SK-N-SH (cell line): ENCODE measurements around the gene FFAR2. TPM values are rescaled to one million over a fixed set of nuclear protein-coding genes. Genes with fewer than 3 reads are reported as not detected.

ENCODE experiments used
- CTCF ChIA-PET: fragments of 300-600, 350-600 bp; formaldehyde crosslinking; extraction: SDS; loops from one replicate; lab custom pipeline; 2021; lab: Yijun Ruan, JAX
- POLR2A ChIA-PET: fragments of 350-600 bp; sonication (Branson Sonifier 250); formaldehyde crosslinking; extraction: SDS; loops from one replicate; lab custom pipeline; 2020; ENCODE audit warnings: antibody characterized with exemption, inconsistent platforms; lab: Yijun Ruan, JAX
- DNase-seq: peaks from one replicate; pipeline ENCODE4 v3.0.0; 2012
- H2AFZ ChIP-seq: fragments of 200-600 bp; sonication (generic); 2 replicates; pipeline ENCODE4 v1.8.1; 2016; ENCODE audit warnings: antibody characterized with exemption, mild to moderate bottlenecking, low read depth
- H3F3A ChIP-seq: fragments of 200-600 bp; sonication (generic); replicated peaks from 2 replicates; pipeline ENCODE3; 2016; ENCODE audit warnings: antibody characterized with exemption, mild to moderate bottlenecking; ENCODE audit not compliant: insufficient read depth
- H3K27ac ChIP-seq, 2 experiments: fragments of 200-500 bp in 1 of 2; fragments of 200-600 bp in 1 of 2; sonication (Bioruptor generic) in 1 of 2; sonication (generic), shearing (Covaris generic) in 1 of 2; 2 replicates each; pipeline versions ENCODE4 v1.5.1 to v1.6.1; 2014 to 2016; ENCODE audit warnings: low read depth in 2 of 2, inconsistent platforms in 1 of 2, low read length in 1 of 2, mild to moderate bottlenecking in 1 of 2, mixed read lengths in 1 of 2
- H3K27me3 ChIP-seq: fragments of 200-600 bp; sonication (generic), shearing (Covaris generic); 2 replicates; pipeline ENCODE4 v1.6.1; 2016; ENCODE audit warnings: mixed run types; ENCODE audit not compliant: insufficient read depth
- H3K36me3 ChIP-seq, 2 experiments: fragments of 200-500 bp in 1 of 2; fragments of 200-600 bp in 1 of 2; sonication (Bioruptor generic) in 1 of 2; sonication (generic) in 1 of 2; replicated peaks in 1 of 2; 2 replicates each; pipeline versions ENCODE3 to v1.5.1; 2014 to 2016; ENCODE audit warnings: low read length in 1 of 2, mild to moderate bottlenecking in 1 of 2; ENCODE audit not compliant: insufficient read depth in 2 of 2, control insufficient read depth in 1 of 2
- H3K4me1 ChIP-seq, 2 experiments: fragments of 200-500 bp in 1 of 2; fragments of 200-600 bp in 1 of 2; sonication (Bioruptor generic) in 1 of 2; sonication (generic), shearing (Covaris generic) in 1 of 2; 2 replicates each; pipeline versions ENCODE4 v1.5.1 to v1.6.1; 2014 to 2016; ENCODE audit warnings: low read depth in 1 of 2, low read length in 1 of 2, mixed run types in 1 of 2; ENCODE audit not compliant: insufficient read depth in 2 of 2, control insufficient read depth in 1 of 2
- H3K4me2 ChIP-seq: fragments of 200-600 bp; sonication (generic), shearing (Covaris generic); 2 replicates; pipeline ENCODE4 v1.6.1; 2017; ENCODE audit warnings: mixed run types
- H3K4me3 ChIP-seq, 2 experiments: fragments of 200-500 bp in 1 of 2; fragments of 200-600 bp in 1 of 2; sonication (Bioruptor generic) in 1 of 2; sonication (generic), shearing (Covaris generic) in 1 of 2; 2 replicates each; pipeline versions ENCODE4 v1.5.1 to v1.8.1; 2014 to 2016; ENCODE audit warnings: low read depth in 2 of 2, inconsistent platforms in 1 of 2, low read length in 1 of 2, mild to moderate bottlenecking in 1 of 2, mixed read lengths in 1 of 2, moderate library complexity in 1 of 2
- H3K79me2 ChIP-seq: fragments of 200-600 bp; sonication (generic); 2 replicates; pipeline ENCODE4 v1.8.1; 2017; ENCODE audit warnings: mild to moderate bottlenecking; ENCODE audit not compliant: insufficient read depth
- H3K9ac ChIP-seq: fragments of 200-600 bp; sonication (generic); 2 replicates; pipeline ENCODE4 v1.6.1; 2017; ENCODE audit warnings: mixed run types
- H3K9me2 ChIP-seq: fragments of 200-600 bp; sonication (generic); 2 replicates; pipeline ENCODE4 v1.6.1; 2017; ENCODE audit warnings: mixed run types
- H3K9me3 ChIP-seq: fragments of 200-600 bp; sonication (generic); 2 replicates; pipeline ENCODE4 v1.6.1; 2017; ENCODE audit warnings: mixed run types, mild to moderate bottlenecking, moderate library complexity
- H4K20me1 ChIP-seq: fragments of 200-600 bp; sonication (generic); 2 replicates; pipeline ENCODE4 v1.6.1; 2017; ENCODE audit warnings: mild to moderate bottlenecking, mixed run types; ENCODE audit not compliant: insufficient read depth
- CTCF ChIP-seq: fragments of 200-600 bp; sonication (generic); IDR thresholded peaks from 2 replicates; pipeline ENCODE4 v1.6.1; 2017; ENCODE audit warnings: antibody characterized with exemption, mild to moderate bottlenecking, moderate library complexity
- EZH2phosphoT487 ChIP-seq: fragments of 200-600 bp; sonication (generic); IDR thresholded peaks from 2 replicates; pipeline ENCODE4 v1.6.1; 2017; ENCODE audit warnings: low read depth, mixed run types, mild to moderate bottlenecking, antibody characterized with exemption, moderate library complexity, borderline replicate concordance
- MXI1 ChIP-seq: IDR thresholded peaks from 2 replicates; pipeline ENCODE4 v1.6.1; 2012; ENCODE audit warnings: mild to moderate bottlenecking, low read depth, low read length, improper control_type of control experiment
- RAD21 ChIP-seq: IDR thresholded peaks from 2 replicates; pipeline ENCODE4 v1.6.1; 2012; ENCODE audit warnings: mild to moderate bottlenecking, low read length
- REST ChIP-seq: IDR thresholded peaks from 2 replicates; pipeline ENCODE4 v1.6.1; 2012; ENCODE audit warnings: mild to moderate bottlenecking, low read depth, low read length, moderate library complexity
- SMC3 ChIP-seq: IDR thresholded peaks from 2 replicates; pipeline ENCODE4 v1.6.1; 2012; ENCODE audit warnings: low read depth, low read length, improper control_type of control experiment
- TCF12 ChIP-seq: IDR thresholded peaks from 2 replicates; pipeline ENCODE4 v1.4.0; 2012
- TEAD4 ChIP-seq: IDR thresholded peaks from 2 replicates; pipeline ENCODE4 v1.4.0; 2012; ENCODE audit warnings: mild to moderate bottlenecking, borderline replicate concordance; ENCODE audit not compliant: insufficient read depth
- USF2 ChIP-seq: fragments of 150-350 bp; IDR thresholded peaks from 2 replicates; pipeline ENCODE4 v1.6.1; 2017; ENCODE audit warnings: antibody characterized with exemption, low read length, low read depth, borderline replicate concordance
- YY1 ChIP-seq: IDR thresholded peaks from 2 replicates; pipeline ENCODE4 v1.4.0; 2012; ENCODE audit warnings: low read depth, mild to moderate bottlenecking
- WGBS: methylation state at CpG from one replicate; pipeline ENCODE4 v1.1.6; 2017; ENCODE audit warnings: low lambda C conversion rate; 5-methylcytosine and 5-hydroxymethylcytosine counted together
- polyA plus RNA-seq, 3 experiments: library from polyadenylated mRNA; depleted of rRNA; stranded (reverse); fragments of >200 nt; gene quantifications; 2 replicates each; pipeline ENCODE4 v1.2.3, GENCODE V29; 2012

Gene FFAR2
- polyA plus RNA-seq, 1 of the 3 experiments (the other 2 are of a cell fraction) = not detected

- ChIA-PET POLR2A (no interaction called here), CTCF (interaction anchor here (1.0 to 8.1 kb wide), 3 partner anchors 13 to 139 kb away, joined by 3 to 127 read pairs (median 111); partner anchors contain the start of gene FFAR3)
- no peak overlapping the region for H3K9ac ChIP-seq
- no peaks in the 10 kb centered on the region for H3K9me3 ChIP-seq
- TF ChIP-seq EZH2phosphoT487 (no peak), MXI1 (no peak), TEAD4 (no peak), USF2 (no peak)
- no peaks in the 10 kb centered on the region for H3K79me2 ChIP-seq
- H3K27ac ChIP-seq = no peak overlapping the region
- no peak overlapping the region for H3K4me2 ChIP-seq
- H3K9me2 ChIP-seq = no peaks in the 10 kb centered on the region
- no peak overlapping the region for H3K4me3 ChIP-seq
- H3K4me1 ChIP-seq = peaks cover 0 to 2% of the 10 kb centered on the region in 2 experiments; a peak in 1 of 4 replicates
- 26% methylated on average over 9 of the region's 9 CpGs for WGBS
- no peaks in the 10 kb centered on the region for H4K20me1 ChIP-seq
- no peaks in the 10 kb centered on the region for H3F3A ChIP-seq
- DNase-seq = no peak
- peaks cover 89% of the 10 kb centered on the region for H3K27me3 ChIP-seq
- H3K36me3 ChIP-seq = no peaks in the 10 kb centered on the region
- no peak overlapping the region for H2AFZ ChIP-seq
Observed at GRCh38 chr19:35493971-35494370, 45.9 kb downstream of the FFAR2 start.

- H3K27ac ChIP-seq = no peak overlapping the region
- no peak overlapping the region for H3K9ac ChIP-seq
- no peak overlapping the region for H3K4me3 ChIP-seq
- TF ChIP-seq YY1 = no peak
- TF ChIP-seq REST = peak; percentile 60; the same call in 1 of the 2 replicates
- TF ChIP-seq CTCF = peak; percentile 81
- peak; percentile 81 for TF ChIP-seq SMC3
- TF ChIP-seq RAD21 = peak; percentile 67
- TF ChIP-seq TCF12 = no peak
- ChIA-PET POLR2A (no interaction called here), CTCF (interaction anchor here (0.5 to 8.1 kb wide), 53 partner anchors 10 to 292 kb away, joined by 3 to 127 read pairs (median 4); partner anchors contain the start of genes FFAR1, FFAR3, GPR42 and USF2)
- H3K27me3 ChIP-seq = peaks cover 89% of the 10 kb centered on the region
- H3K4me1 ChIP-seq = peaks cover 0 to 2% of the 10 kb centered on the region in 2 experiments; a peak in 1 of 4 replicates
- H4K20me1 ChIP-seq = no peaks in the 10 kb centered on the region
- no peak overlapping the region for H2AFZ ChIP-seq
- no peak overlapping the region for H3K4me2 ChIP-seq
- no peaks in the 10 kb centered on the region for H3K79me2 ChIP-seq
- peak; percentile 87 for DNase-seq
- H3K9me3 ChIP-seq = no peaks in the 10 kb centered on the region
- WGBS = 8% methylated on average over 28 of the region's 30 CpGs
- no peaks in the 10 kb centered on the region for H3K36me3 ChIP-seq
- no peaks in the 10 kb centered on the region for H3K9me2 ChIP-seq
- H3F3A ChIP-seq = no peaks in the 10 kb centered on the region
Observed at GRCh38 chr19:35495107-35496064, 47.3 kb downstream of the FFAR2 start.
